HepG2 (cell line): ENCODE results near the gene RPS2. TPM values are rescaled to one million over a fixed set of nuclear protein-coding genes. Genes with fewer than 3 reads are reported as not detected.

ENCODE experiments used
- ARNT ChIP-seq: fragments of 450-650 bp; IDR thresholded peaks from 2 replicates; pipeline ENCODE4 v1.6.1; 2017
- CBX2 ChIP-seq, 2 experiments: fragments of 200-600 bp in 1 of 2; sonication (generic); formaldehyde crosslinking in 1 of 2; IDR thresholded peaks; 2 replicates each; pipeline versions ENCODE4 v1.7.0 to v1.8.1; 2018 to 2022; ENCODE audit warnings: low read depth in 2 of 2, low read length in 1 of 2, mild to moderate bottlenecking in 1 of 2, missing genetic modification reagents in 1 of 2
- DNMT3B ChIP-seq: conservative IDR thresholded peaks from 2 replicates; pipeline ENCODE4 v1.6.1; 2016; ENCODE audit warnings: missing biosample characterization, control low read depth
- GZF1 ChIP-seq: sonication (generic); formaldehyde crosslinking; IDR thresholded peaks from 2 replicates; pipeline ENCODE4 v1.5.1; 2020; ENCODE audit warnings: mild to moderate bottlenecking, missing genetic modification reagents
- HDAC2 ChIP-seq: sonication (generic); formaldehyde crosslinking; IDR thresholded peaks from 2 replicates; pipeline ENCODE4 v1.4.0; 2020; ENCODE audit warnings: missing genetic modification reagents
- HMG20A ChIP-seq: IDR thresholded peaks from 2 replicates; pipeline ENCODE4 v1.6.1; 2016; ENCODE audit warnings: borderline replicate concordance
- HMGA1 ChIP-seq: sonication (generic); formaldehyde crosslinking; conservative IDR thresholded peaks from 2 replicates; pipeline ENCODE4 v1.4.0; 2020; ENCODE audit warnings: missing genetic modification reagents
- MBD4 ChIP-seq: IDR thresholded peaks from 2 replicates; pipeline ENCODE4 v1.6.1; 2012; ENCODE audit warnings: low read length, inconsistent platforms, borderline replicate concordance
- MYC ChIP-seq: sonication (generic); formaldehyde crosslinking; IDR thresholded peaks from 2 replicates; pipeline ENCODE4 v1.9.0; 2021; ENCODE audit warnings: missing genetic modification reagents, borderline replicate concordance
- NFE2L2 ChIP-seq: fragments of 150-350 bp; IDR thresholded peaks from 2 replicates; pipeline ENCODE4 v1.6.1; 2014; ENCODE audit warnings: low read length
- NONO ChIP-seq, 2 experiments: fragments of 450-650 bp in 1 of 2; sonication (generic) in 1 of 2; formaldehyde crosslinking in 1 of 2; IDR thresholded peaks in 1 of 2; conservative IDR thresholded peaks in 1 of 2; 2 replicates each; pipeline versions ENCODE4 v1.6.1 to v1.8.0; 2017 to 2022; ENCODE audit warnings: mild to moderate bottlenecking in 1 of 2, missing genetic modification reagents in 1 of 2, moderate library complexity in 1 of 2
- NR2F6 ChIP-seq, 2 experiments: IDR thresholded peaks; 2 replicates each; pipeline ENCODE4 v1.6.1; 2016; ENCODE audit warnings: antibody characterized with exemption in 1 of 2, mild to moderate bottlenecking in 1 of 2
- PCBP2 ChIP-seq: fragments of 200-400 bp; formaldehyde crosslinking; optimal IDR thresholded peaks from 2 replicates; pipeline ENCODE3; 2018; ENCODE audit warnings: low read length, low read depth; ENCODE audit not compliant: poor library complexity, severe bottlenecking
- ZFP90 ChIP-seq: sonication (generic); formaldehyde crosslinking; IDR thresholded peaks from 2 replicates; pipeline ENCODE4 v1.8.0; 2022; ENCODE audit warnings: missing genetic modification reagents, mild to moderate bottlenecking, inconsistent platforms, borderline replicate concordance
- ZNF124 ChIP-seq: sonication (generic); formaldehyde crosslinking; IDR thresholded peaks from 2 replicates; pipeline ENCODE4 v1.4.0; 2020; ENCODE audit warnings: missing genetic modification reagents
- ZNF264 ChIP-seq: sonication (generic); formaldehyde crosslinking; IDR thresholded peaks from 2 replicates; pipeline ENCODE4 v1.4.0; 2020; ENCODE audit warnings: missing genetic modification reagents
- ZNF441 ChIP-seq: sonication (generic); formaldehyde crosslinking; IDR thresholded peaks from 2 replicates; pipeline ENCODE4 v1.7.0; 2021; ENCODE audit warnings: missing genetic modification reagents, borderline replicate concordance
- ZNF549 ChIP-seq: sonication (generic); formaldehyde crosslinking; IDR thresholded peaks from 2 replicates; pipeline ENCODE4 v1.5.0; 2020; ENCODE audit warnings: missing genetic modification reagents
- ZNF572 ChIP-seq: sonication (generic); formaldehyde crosslinking; IDR thresholded peaks from 2 replicates; pipeline ENCODE4 v1.5.1; 2020; ENCODE audit warnings: mild to moderate bottlenecking, missing genetic modification reagents
- ZNF737 ChIP-seq: sonication (generic); formaldehyde crosslinking; IDR thresholded peaks from 2 replicates; pipeline ENCODE4 v1.5.0; 2020; ENCODE audit warnings: missing genetic modification reagents, mild to moderate bottlenecking, borderline replicate concordance
- ZNF83 ChIP-seq: sonication (generic); formaldehyde crosslinking; IDR thresholded peaks from 2 replicates; pipeline ENCODE4 v1.4.0; 2020; ENCODE audit warnings: missing genetic modification reagents, mild to moderate bottlenecking, borderline replicate concordance
- ZSCAN20 ChIP-seq: sonication (generic); formaldehyde crosslinking; IDR thresholded peaks from 2 replicates; pipeline ENCODE4 v1.4.0; 2020; ENCODE audit warnings: missing genetic modification reagents, mild to moderate bottlenecking, borderline replicate concordance
- polyA plus RNA-seq, 8 experiments: library from polyadenylated mRNA; depleted of rRNA in 3 of 8; stranded (reverse) in 7 of 8; unstranded in 1 of 8; fragments of >200 nt; fragmentation: Illumina TruSeq in 4 of 8; extraction: Trizol in 4 of 8; gene quantifications; 2 replicates each; pipeline versions ENCODE4 v1.2.1 to v1.2.3, GENCODE V29; 2011 to 2016; ENCODE audit warnings: low read depth in 4 of 8, missing spikeins in 1 of 8, mixed read lengths in 1 of 8; ENCODE audit not compliant: insufficient read depth in 1 of 8
- total RNA-seq, 5 experiments: library from RNA; depleted of rRNA; stranded (reverse); fragments of >200 nt; fragmentation: Illumina TruSeq; extraction: Trizol; gene quantifications; 2 replicates each; pipeline ENCODE4 v1.2.3, GENCODE V29; 2016; ENCODE audit warnings: low read depth in 1 of 5
- TF ChIP-seq, protein P1 (sequence below): sonication (generic); formaldehyde crosslinking; IDR thresholded peaks from 2 replicates; pipeline ENCODE4 v1.4.0; 2020; ENCODE audit warnings: mild to moderate bottlenecking, missing genetic modification reagents, borderline replicate concordance
- TF ChIP-seq, protein P2 (sequence below): sonication (generic); formaldehyde crosslinking; IDR thresholded peaks from 2 replicates; pipeline ENCODE4 v1.4.0; 2020; ENCODE audit warnings: missing genetic modification reagents
- TF ChIP-seq, protein P3 (sequence below): IDR thresholded peaks from 2 replicates; pipeline ENCODE4 v1.6.1; 2012; ENCODE audit warnings: inconsistent platforms

Gene RPS2
- total and polyA plus RNA-seq, 2 of the 13 experiments (the other 11 are each of a cell fraction or from before 2014, with no cell fraction given): 1,908 to 4,514 TPM

DNA sequence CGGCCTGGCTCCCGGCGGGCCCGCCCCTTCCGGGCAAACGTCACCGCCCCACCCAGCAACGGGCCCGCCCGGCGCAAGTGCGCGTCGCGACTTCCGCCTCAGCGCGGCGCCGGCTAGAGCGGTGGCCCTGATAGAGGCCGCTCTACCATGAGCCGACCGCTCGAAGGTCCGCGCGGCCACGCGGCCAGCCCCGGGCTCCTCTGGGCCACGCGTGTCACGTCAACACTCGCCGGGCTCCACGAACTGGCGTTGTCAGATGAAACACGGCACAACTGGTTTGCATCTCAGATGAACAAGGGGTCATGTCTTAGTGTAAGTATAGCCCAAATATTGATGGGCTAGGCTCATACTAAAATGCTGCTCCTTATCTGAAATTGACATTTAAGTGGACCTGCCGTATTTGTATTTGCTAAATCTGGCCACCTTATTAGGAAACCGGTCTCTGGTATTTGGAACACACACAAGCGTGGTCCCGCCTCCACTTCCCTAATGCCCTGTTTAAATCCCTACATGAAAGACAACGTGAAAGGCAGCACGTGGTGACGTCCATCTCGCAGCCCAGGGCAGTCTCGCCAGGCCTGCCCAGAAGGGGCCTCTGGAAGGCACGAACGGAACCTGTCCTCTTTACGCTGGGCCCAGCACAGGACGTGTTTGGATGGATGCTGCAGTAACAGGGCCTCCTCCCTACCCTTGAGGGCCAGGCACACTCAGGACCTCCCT, 45.3 kb upstream of the RPS2 start, which contains the start of gene ZNF598 (continued):
- no peak for TF ChIP-seq HMG20A (CRISPR knock-in tag)
- TF ChIP-seq, protein P1, sequence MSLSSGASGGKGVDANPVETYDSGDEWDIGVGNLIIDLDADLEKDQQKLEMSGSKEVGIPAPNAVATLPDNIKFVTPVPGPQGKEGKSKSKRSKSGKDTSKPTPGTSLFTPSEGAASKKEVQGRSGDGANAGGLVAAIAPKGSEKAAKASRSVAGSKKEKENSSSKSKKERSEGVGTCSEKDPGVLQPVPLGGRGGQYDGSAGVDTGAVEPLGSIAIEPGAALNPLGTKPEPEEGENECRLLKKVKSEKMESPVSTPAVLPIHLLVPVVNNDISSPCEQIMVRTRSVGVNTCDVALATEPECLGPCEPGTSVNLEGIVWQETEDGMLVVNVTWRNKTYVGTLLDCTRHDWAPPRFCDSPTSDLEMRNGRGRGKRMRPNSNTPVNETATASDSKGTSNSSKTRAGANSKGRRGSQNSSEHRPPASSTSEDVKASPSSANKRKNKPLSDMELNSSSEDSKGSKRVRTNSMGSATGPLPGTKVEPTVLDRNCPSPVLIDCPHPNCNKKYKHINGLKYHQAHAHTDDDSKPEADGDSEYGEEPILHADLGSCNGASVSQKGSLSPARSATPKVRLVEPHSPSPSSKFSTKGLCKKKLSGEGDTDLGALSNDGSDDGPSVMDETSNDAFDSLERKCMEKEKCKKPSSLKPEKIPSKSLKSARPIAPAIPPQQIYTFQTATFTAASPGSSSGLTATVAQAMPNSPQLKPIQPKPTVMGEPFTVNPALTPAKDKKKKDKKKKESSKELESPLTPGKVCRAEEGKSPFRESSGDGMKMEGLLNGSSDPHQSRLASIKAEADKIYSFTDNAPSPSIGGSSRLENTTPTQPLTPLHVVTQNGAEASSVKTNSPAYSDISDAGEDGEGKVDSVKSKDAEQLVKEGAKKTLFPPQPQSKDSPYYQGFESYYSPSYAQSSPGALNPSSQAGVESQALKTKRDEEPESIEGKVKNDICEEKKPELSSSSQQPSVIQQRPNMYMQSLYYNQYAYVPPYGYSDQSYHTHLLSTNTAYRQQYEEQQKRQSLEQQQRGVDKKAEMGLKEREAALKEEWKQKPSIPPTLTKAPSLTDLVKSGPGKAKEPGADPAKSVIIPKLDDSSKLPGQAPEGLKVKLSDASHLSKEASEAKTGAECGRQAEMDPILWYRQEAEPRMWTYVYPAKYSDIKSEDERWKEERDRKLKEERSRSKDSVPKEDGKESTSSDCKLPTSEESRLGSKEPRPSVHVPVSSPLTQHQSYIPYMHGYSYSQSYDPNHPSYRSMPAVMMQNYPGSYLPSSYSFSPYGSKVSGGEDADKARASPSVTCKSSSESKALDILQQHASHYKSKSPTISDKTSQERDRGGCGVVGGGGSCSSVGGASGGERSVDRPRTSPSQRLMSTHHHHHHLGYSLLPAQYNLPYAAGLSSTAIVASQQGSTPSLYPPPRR (CRISPR knock-in tag): no peak
- TF ChIP-seq GZF1 (CRISPR knock-in tag): no peak
- 0 out of 2 replicates have a peak, but pooled peaks have one; percentile 3 for TF ChIP-seq ZNF83
- TF ChIP-seq ZNF572 (CRISPR knock-in tag): no peak
- TF ChIP-seq HMGA1: no peak
- no peak for TF ChIP-seq DNMT3B (CRISPR knock-in tag)
- no peak for TF ChIP-seq NR2F6 (IDR thresholded peaks at IDR 0.05)
- TF ChIP-seq NR2F6 (CRISPR knock-in tag; IDR thresholded peaks at IDR 0.05): peak; percentile 7; the same call in 1 of the 2 replicates
- TF ChIP-seq, protein P2, sequence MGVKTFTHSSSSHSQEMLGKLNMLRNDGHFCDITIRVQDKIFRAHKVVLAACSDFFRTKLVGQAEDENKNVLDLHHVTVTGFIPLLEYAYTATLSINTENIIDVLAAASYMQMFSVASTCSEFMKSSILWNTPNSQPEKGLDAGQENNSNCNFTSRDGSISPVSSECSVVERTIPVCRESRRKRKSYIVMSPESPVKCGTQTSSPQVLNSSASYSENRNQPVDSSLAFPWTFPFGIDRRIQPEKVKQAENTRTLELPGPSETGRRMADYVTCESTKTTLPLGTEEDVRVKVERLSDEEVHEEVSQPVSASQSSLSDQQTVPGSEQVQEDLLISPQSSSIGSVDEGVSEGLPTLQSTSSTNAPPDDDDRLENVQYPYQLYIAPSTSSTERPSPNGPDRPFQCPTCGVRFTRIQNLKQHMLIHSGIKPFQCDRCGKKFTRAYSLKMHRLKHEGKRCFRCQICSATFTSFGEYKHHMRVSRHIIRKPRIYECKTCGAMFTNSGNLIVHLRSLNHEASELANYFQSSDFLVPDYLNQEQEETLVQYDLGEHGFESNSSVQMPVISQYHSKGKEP (CRISPR knock-in tag): no peak
- no peak for TF ChIP-seq NONO (IDR thresholded peaks at IDR 0.05)
- peak; percentile 82 for TF ChIP-seq NONO (CRISPR knock-in tag; conservative IDR thresholded peaks at IDR 0.05)
- no peak for TF ChIP-seq ZNF549 (CRISPR knock-in tag)
- TF ChIP-seq ZNF737 (CRISPR knock-in tag): no peak
- peak; percentile 98 for TF ChIP-seq MYC
- no peak for TF ChIP-seq ZSCAN20 (CRISPR knock-in tag)
- TF ChIP-seq MBD4: no peak
- no peak for TF ChIP-seq PCBP2
- no peak for TF ChIP-seq NFE2L2
- no peak for TF ChIP-seq ARNT
- TF ChIP-seq CBX2 (IDR thresholded peaks at IDR 0.05; ENCODE audit: low read depth, low read length): no peak
- no peak for TF ChIP-seq CBX2 (CRISPR knock-in tag; IDR thresholded peaks at IDR 0.05; ENCODE audit: low read depth)
- TF ChIP-seq HDAC2 (CRISPR knock-in tag): peak; percentile 45; the same call in 1 of the 2 replicates
- no peak for TF ChIP-seq ZNF124 (CRISPR knock-in tag)
- no peak; the same call in 1 of the 2 replicates for TF ChIP-seq ZNF441 (CRISPR knock-in tag)
- no peak for TF ChIP-seq ZNF264 (CRISPR knock-in tag)
- peak; percentile 91 for TF ChIP-seq ZFP90
- TF ChIP-seq, protein P3, sequence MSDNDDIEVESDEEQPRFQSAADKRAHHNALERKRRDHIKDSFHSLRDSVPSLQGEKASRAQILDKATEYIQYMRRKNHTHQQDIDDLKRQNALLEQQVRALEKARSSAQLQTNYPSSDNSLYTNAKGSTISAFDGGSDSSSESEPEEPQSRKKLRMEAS: peak; percentile 92
